Fibroblast of lung (primary cell): Measurements from ENCODE around the gene DPH2. TPM values are rescaled to one million over a fixed set of nuclear protein-coding genes. Genes with fewer than 3 reads are reported as not detected.

Source experiments
- DNase-seq, 2 donors: peaks; one replicate each; pipeline versions ENCODE4 v3.0.0 to v3.0.0-alpha.2; 2010; ENCODE audit warnings: low read depth in 2 of 2
- H2AFZ ChIP-seq: 2 replicates; pipeline ENCODE4 v1.5.1; 2012; ENCODE audit warnings: low read length, control low read depth, inconsistent platforms
- H3K27ac ChIP-seq: 2 replicates; pipeline ENCODE4 v1.5.1; 2011; ENCODE audit warnings: low read length, control low read depth; ENCODE audit not compliant: insufficient read depth
- H3K27me3 ChIP-seq: 2 replicates; pipeline ENCODE4 v1.5.1; 2011; ENCODE audit warnings: mild to moderate bottlenecking, low read length; ENCODE audit not compliant: control insufficient read depth, insufficient read depth
- H3K36me3 ChIP-seq: 2 replicates; pipeline ENCODE4 v1.5.1; 2011; ENCODE audit warnings: low read length; ENCODE audit not compliant: control insufficient read depth, insufficient read depth
- H3K4me1 ChIP-seq: 2 replicates; pipeline ENCODE4 v1.5.1; 2011; ENCODE audit warnings: low read length; ENCODE audit not compliant: control insufficient read depth, insufficient read depth; ENCODE audit errors: extremely low read depth
- H3K4me2 ChIP-seq: 2 replicates; pipeline ENCODE4 v1.5.1; 2011; ENCODE audit warnings: low read length, control low read depth; ENCODE audit not compliant: insufficient read depth; ENCODE audit errors: extremely low read depth
- H3K4me3 ChIP-seq, 4 experiments: fragments of 200-600 bp in 1 of 4; sonication (generic) in 1 of 4; replicated peaks in 1 of 4; 2 replicates each; pipeline ENCODE4 v1.5.1; 2011 to 2016; ENCODE audit warnings: low read length in 4 of 4, low read depth in 3 of 4, mild to moderate bottlenecking in 3 of 4, control low read depth in 2 of 4, inconsistent platforms in 1 of 4, mixed read lengths in 1 of 4; ENCODE audit not compliant: insufficient read depth in 1 of 4; ENCODE audit errors: control extremely low read depth in 1 of 4
- H3K79me2 ChIP-seq: 2 replicates; pipeline ENCODE4 v1.5.1; 2012; ENCODE audit warnings: mild to moderate bottlenecking, low read length, inconsistent platforms; ENCODE audit not compliant: control insufficient read depth, insufficient read depth
- H3K9ac ChIP-seq: 2 replicates; pipeline ENCODE4 v1.5.1; 2011; ENCODE audit warnings: mild to moderate bottlenecking, low read length, control low read depth; ENCODE audit not compliant: insufficient read depth
- H3K9me3 ChIP-seq: 2 replicates; pipeline ENCODE4 v1.5.1; 2012; ENCODE audit warnings: low read depth, low read length; ENCODE audit not compliant: control insufficient read depth, insufficient read depth
- H4K20me1 ChIP-seq: 2 replicates; pipeline ENCODE4 v1.5.1; 2011; ENCODE audit warnings: low read length; ENCODE audit not compliant: control insufficient read depth, insufficient read depth; ENCODE audit errors: extremely low read depth
- CTCF ChIP-seq, 2 donors: IDR thresholded peaks in 1 of 2; conservative IDR thresholded peaks in 1 of 2; 1 replicate in 1 of 2; 2 replicates in 1 of 2; pipeline ENCODE4 v1.5.1; 2011 to 2012; ENCODE audit warnings: low read length in 2 of 2, control low read depth in 1 of 2, inconsistent platforms in 1 of 2, low read depth in 1 of 2, mild to moderate bottlenecking in 1 of 2
- EZH2 ChIP-seq: IDR thresholded peaks from 2 replicates; pipeline ENCODE4 v1.5.1; 2012; ENCODE audit warnings: low read length, control low read depth, mild to moderate bottlenecking; ENCODE audit errors: missing control alignments
- polyA plus RNA-seq, 2 donors: library from polyadenylated mRNA; depleted of rRNA in 1 of 2; stranded (reverse) in 1 of 2; unstranded in 1 of 2; fragments of >200 nt; gene quantifications; 2 replicates each; pipeline ENCODE4 v1.2.1, GENCODE V29; 2011 to 2012; ENCODE audit warnings: missing spikeins in 1 of 2
- total RNA-seq: library from RNA; depleted of rRNA; stranded (reverse); fragments of >200 nt; gene quantifications from 2 replicates; pipeline ENCODE4 v1.2.1, GENCODE V29; 2014

Gene DPH2
- total and polyA plus RNA-seq, 2 donors (not counting 1 experiment from before 2014, with no cell fraction given) = 9.1 to 11.2 TPM

GRCh38 chr1:43983253-43983899, 13.6 kb downstream of the DPH2 start:
- Histone ChIP-seq H3K9ac (no peak overlapping the region), H2AFZ (no peak overlapping the region), H3K27ac (no peak overlapping the region), H3K79me2 (peaks cover 34% of the 10 kb centered on the region), H4K20me1 (no peaks in the 10 kb centered on the region), H3K27me3 (no peaks in the 10 kb centered on the region), H3K4me3 (no peak overlapping the region), H3K4me1 (peaks cover 5% of the 10 kb centered on the region), H3K36me3 (peaks cover 14% of the 10 kb centered on the region), H3K9me3 (no peaks in the 10 kb centered on the region), H3K4me2 (no peak overlapping the region)
- no peak for TF ChIP-seq EZH2
- TF ChIP-seq CTCF (conservative IDR thresholded peaks at IDR 0.05 in 1 of 2, IDR thresholded peaks at IDR 0.05 in 1 of 2; ENCODE audit: low read depth in 1 of 2, low read length in 2 of 2) = no peak
- no peak for DNase-seq

DNA sequence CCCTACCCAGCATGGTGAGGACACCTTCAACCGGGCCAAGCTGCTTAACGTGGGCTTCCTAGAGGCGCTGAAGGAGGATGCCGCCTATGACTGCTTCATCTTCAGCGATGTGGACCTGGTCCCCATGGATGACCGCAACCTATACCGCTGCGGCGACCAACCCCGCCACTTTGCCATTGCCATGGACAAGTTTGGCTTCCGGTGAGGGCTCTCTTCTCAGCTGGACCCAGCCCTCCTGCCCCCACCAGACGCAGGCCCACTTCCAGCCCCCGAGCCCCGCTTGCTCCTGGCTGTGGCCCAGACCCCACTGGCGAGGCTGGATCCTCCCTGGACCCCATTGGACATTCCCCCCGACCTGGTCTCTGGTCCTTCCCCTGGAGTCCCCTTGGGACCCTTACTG, 15.0 kb downstream of the DPH2 start:
- Histone ChIP-seq H3K27ac (no peak overlapping the region), H3K36me3 (peaks cover 14% of the 10 kb centered on the region), H2AFZ (no peak overlapping the region), H3K4me3 (no peak overlapping the region), H3K79me2 (peaks cover 32% of the 10 kb centered on the region), H3K27me3 (no peaks in the 10 kb centered on the region), H4K20me1 (no peaks in the 10 kb centered on the region), H3K9ac (no peak overlapping the region), H3K9me3 (no peaks in the 10 kb centered on the region), H3K4me2 (no peak overlapping the region), H3K4me1 (peaks cover 5% of the 10 kb centered on the region)
- TF ChIP-seq EZH2 (no peak), CTCF (conservative IDR thresholded peaks at IDR 0.05 in 1 of 2, IDR thresholded peaks at IDR 0.05 in 1 of 2; ENCODE audit: low read depth in 1 of 2, low read length in 2 of 2) (no peak)
- DNase-seq = no peak

DNA sequence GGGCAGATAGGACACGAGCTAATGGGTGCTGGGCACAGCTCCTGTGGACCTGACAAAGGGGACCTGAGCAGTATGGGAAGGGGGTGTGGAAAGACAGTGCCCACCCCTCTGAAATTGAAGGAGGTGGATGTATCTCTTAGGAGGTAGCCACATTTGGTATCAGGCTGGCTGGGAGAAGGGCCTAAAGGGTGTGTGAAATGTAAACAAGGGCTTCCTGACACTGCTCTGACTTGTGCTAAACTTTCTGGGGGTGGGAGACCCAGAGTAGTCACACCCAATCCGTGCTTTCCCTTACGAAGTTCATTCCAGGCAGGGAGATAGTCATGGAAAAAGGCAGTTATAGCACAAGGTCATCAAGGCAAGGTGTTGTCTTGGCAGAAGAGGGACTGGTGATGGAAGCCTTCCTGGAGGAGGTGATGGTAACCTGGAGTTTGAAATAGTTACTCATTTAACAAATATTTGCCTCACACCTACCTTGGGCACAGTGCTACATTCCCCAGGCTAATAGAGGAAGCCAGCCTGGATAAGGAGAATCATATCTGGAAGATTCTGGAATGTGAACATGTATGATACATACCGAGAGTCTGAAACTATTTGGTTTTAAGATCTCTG, 16.3 kb downstream of the DPH2 start:
- peaks cover 2% of the 10 kb centered on the region for H3K4me1 ChIP-seq
- no peak overlapping the region for H3K27ac ChIP-seq
- TF ChIP-seq CTCF (conservative IDR thresholded peaks at IDR 0.05 in 1 of 2, IDR thresholded peaks at IDR 0.05 in 1 of 2; ENCODE audit: low read depth in 1 of 2, low read length in 2 of 2) (no peak), EZH2 (no peak)
- H3K79me2 ChIP-seq = peaks cover 20% of the 10 kb centered on the region
- H3K36me3 ChIP-seq = peaks cover 14% of the 10 kb centered on the region
- no peak overlapping the region for H3K9ac ChIP-seq
- H3K4me3 ChIP-seq = no peak overlapping the region
- no peaks in the 10 kb centered on the region for H3K9me3 ChIP-seq
- no peak overlapping the region for H3K4me2 ChIP-seq
- peak in 1 of 2 donors; percentile 10 for DNase-seq
- no peaks in the 10 kb centered on the region for H4K20me1 ChIP-seq
- H2AFZ ChIP-seq = no peak overlapping the region
- no peaks in the 10 kb centered on the region for H3K27me3 ChIP-seq
